K562 treated with DMSO at 1 percent for 12 hours (cell line): ENCODE data around the gene WDR59. TPM values are rescaled to one million over a fixed set of nuclear protein-coding genes. Genes with fewer than 3 reads are reported as not detected.

ENCODE experiments used
- total RNA-seq: library from RNA; unstranded; fragments of 300-600 nt; gene quantifications from 2 replicates; pipeline ENCODE4 v1.2.3, GENCODE V29; 2022; ENCODE audit not compliant: insufficient read depth

Gene WDR59, protein sequence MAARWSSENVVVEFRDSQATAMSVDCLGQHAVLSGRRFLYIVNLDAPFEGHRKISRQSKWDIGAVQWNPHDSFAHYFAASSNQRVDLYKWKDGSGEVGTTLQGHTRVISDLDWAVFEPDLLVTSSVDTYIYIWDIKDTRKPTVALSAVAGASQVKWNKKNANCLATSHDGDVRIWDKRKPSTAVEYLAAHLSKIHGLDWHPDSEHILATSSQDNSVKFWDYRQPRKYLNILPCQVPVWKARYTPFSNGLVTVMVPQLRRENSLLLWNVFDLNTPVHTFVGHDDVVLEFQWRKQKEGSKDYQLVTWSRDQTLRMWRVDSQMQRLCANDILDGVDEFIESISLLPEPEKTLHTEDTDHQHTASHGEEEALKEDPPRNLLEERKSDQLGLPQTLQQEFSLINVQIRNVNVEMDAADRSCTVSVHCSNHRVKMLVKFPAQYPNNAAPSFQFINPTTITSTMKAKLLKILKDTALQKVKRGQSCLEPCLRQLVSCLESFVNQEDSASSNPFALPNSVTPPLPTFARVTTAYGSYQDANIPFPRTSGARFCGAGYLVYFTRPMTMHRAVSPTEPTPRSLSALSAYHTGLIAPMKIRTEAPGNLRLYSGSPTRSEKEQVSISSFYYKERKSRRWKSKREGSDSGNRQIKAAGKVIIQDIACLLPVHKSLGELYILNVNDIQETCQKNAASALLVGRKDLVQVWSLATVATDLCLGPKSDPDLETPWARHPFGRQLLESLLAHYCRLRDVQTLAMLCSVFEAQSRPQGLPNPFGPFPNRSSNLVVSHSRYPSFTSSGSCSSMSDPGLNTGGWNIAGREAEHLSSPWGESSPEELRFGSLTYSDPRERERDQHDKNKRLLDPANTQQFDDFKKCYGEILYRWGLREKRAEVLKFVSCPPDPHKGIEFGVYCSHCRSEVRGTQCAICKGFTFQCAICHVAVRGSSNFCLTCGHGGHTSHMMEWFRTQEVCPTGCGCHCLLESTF
- 12.2 and 33.2 TPM in 2 replicates for total RNA-seq

DNA sequence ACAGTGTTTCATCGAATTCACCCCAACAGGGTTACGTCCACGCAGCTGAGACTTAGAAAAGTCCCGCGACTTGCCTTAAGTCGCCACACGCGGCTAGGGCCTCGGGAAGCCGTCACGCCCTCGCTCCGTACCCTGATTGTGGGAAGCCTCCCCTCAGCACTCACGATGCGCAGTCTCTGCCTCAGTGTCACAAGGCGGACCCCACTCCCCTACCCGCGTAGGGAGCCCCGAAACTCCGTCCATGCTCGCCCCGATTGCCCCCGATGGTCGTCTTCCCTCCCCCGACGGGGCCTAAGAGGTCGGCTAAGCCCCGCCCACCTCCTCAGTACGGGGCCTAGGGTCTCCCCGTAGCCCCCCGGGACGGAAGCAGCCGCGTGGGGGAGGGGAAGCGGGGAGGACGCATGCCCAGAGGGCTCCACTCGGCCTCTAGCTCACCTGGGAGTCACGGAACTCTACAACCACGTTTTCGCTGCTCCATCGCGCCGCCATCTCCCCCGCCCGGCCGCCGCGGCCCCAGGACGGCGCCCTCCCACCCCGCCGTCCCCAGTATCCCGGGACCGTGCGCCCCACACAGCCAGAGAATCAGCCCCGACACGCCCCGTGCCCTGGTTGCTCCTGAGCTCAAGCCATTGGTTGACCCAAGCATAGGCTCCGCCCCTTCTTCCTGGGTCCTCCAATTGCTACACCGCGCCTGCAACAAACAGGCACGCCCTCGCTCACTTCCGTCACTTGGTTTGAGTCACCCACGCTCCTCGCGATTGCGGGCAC, at the start of gene WDR59:
Gene WDR59, minus strand, starts transcription at position 595 of the 768 bp plus-strand sequence. Its CDS starts 106 bp downstream, at position 489.

DNA sequence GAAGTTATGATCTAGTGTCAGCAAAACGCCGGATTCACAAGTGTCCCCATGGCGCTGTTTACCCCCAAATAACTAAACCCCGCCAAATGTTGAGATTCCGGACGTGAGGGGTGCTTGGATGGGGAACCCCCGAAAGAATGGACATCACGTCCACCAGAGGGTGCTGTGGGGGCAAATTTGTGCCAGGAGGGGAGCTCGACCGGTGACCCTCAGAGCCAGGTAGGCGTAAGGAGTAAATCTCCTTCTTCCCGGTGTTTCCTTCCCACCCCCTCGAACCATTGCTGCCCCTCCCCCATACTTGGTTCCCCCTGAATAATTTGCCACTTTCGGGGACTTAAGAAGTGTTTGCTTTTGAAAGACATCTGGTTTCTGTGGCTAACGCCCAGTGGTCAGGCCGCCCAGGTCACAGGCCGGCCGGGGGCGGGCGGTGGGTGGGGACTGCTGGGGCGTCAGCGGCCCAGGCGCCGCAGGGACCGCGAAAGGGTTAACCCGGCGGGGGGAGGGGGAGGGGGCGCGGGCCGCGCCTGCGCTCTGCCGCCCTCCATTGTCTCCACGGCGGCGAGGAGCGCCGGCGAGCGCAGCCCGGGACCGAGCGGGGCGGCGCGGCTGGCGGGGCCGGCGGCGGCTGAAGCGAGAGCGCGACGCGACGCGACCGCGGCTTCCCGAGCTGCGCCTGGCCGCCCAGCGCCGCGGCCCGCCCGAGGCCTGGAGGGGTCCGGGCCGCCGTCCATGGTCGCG, 13.7 kb upstream of the WDR59 start, which contains the start of gene ZNRF1:
Gene ZNRF1, plus strand, starts transcription at position 544 of the 738 bp plus-strand sequence. CDS start 648 bp downstream, outside the sequence.

Other genes with a start within 250 kb of the WDR59 start
- not detected in 2 replicates for gene FA2H, start 210.3 kb downstream of the WDR59 start, total RNA-seq
- 24.7 and 43.8 TPM in 2 replicates for gene ZNRF1, start 13.9 kb upstream of the WDR59 start, total RNA-seq
- 0.72 TPM in 1 of 2 replicates, not detected in the other for gene LDHD, start 131.7 kb upstream of the WDR59 start, total RNA-seq
- gene ZFP1, start 163.4 kb upstream of the WDR59 start, total RNA-seq, result 1.6 and 5.9 TPM in 2 replicates
- not detected in 2 replicates for gene CTRB2, start 222.0 kb upstream of the WDR59 start, total RNA-seq
- not detected in 2 replicates for gene CTRB1, start 233.9 kb upstream of the WDR59 start, total RNA-seq